ENCODE results near the gene CNTNAP2.
"Not testable (repeated sequence)": the region's sequence is repeated elsewhere in the genome, so short reads cannot be mapped to it uniquely, and the experiment has no call there.

The CNTNAP2 gene

DNA sequence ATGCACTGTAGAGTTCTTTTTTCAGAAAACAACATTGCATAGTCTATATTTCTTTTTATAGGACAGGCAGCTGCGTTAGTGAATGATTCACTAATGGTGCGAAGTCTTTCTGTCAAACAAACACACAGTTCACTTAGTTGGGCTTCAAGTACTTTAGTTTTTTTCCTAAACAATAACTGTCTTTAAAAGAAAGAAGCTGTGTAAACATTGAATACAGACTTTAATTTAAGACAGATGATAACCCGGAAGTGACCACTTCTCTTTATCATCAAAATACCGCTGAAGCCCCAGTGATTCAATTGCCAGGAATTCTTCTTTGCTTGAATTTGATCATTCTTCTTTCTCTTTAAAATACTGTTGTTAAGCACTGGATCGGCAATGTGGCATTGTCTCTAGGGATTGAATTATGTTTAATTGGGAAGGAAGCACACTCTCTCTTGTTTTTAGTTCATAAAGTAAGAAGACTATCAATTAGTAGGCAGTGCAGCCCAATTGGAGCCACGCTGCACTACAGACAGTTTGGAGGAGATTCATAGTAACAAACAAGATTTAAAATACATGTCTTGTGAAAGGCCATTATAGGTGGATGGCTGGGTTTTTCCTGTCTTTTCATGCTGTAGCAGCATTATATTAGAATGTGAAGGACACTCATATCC is 30.4 kb downstream of the CNTNAP2 start:
- in situ Hi-C loops (cut with HindIII; ENCODE audit: low sequenced_read_pairs), result no loop called here

DNA sequence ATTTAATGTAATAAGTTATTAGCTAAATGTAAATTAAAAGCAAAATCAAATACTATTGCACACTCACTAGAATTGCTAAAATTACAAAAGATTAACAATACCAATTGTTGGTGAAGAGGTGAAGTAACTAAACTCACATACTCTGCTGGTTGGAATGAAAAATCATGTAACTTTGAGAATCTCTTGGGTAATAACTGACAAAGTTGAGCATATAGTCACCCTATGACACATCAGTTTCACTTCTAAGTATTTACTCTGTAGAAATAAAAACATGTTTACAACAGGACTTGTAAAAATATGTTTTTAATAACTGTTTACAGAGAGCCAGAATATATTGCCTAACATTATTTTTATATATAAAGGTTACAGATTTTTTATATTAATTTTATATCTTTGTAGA is 33.6 kb downstream of the CNTNAP2 start:
- in situ Hi-C loops (cut with HindIII; ENCODE audit: low sequenced_read_pairs), result no loop called here

DNA sequence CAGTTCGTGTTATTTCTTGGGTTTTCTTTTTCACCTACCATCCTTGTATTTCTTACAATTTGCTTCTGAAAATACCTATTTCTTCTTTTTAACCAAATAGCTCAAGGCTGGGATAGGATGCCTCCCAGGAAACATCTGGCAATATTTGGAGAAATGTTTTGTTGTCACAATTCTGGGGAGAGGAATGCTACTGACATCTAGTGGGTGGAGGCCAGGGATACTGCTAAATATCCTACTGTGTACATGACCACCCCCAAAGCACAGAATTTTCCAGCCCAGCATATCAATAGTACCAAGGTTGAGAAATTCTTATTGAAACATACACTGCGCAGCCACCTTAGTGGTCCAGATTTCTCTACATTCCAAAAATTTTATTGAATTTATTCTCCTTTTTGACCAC is 55.5 kb downstream of the CNTNAP2 start:
- in situ Hi-C loops (cut with HindIII; ENCODE audit: low sequenced_read_pairs), result no loop called here

DNA sequence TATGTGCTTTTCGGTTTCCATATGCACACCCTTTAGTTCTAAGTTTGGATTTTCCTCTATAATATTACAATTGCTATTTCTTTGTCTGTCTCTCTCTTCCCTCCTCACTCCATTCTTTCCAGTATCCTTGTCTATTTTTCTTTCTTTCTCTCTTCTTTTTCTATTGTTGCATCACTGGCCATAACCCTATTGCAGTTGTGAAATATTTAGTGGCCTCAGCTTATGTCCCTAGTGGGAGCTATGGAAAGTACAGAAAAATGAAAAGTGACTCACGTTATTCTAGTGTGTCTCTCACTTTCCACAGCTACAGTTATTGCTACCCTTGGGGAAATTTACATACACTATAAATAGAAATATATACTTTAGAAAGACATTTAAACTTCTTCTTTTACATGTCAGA is 59.1 kb downstream of the CNTNAP2 start:
- in situ Hi-C loops (cut with HindIII; ENCODE audit: low sequenced_read_pairs), result no loop called here

DNA sequence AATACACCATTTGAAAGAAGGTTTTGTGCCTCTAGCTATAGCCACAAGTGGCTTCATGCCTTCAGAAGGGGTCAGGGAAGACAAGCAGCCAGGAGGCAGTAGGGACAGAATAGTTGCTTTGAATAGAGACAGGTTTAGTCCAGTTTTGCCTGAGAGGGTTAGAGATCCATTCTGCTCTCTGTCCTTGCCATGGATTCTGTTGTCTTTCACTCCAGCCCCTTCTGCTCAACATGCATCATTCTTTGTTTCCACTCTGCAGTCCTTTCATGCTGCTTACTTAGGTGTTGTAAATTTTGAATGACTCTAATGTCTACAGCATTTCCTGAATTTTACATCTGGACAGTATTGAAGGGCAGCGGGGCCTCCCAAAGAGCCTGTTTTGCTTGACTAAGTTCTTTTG is 60.3 kb downstream of the CNTNAP2 start:
- in situ Hi-C loops (cut with HindIII; ENCODE audit: low sequenced_read_pairs), result no loop called here

DNA sequence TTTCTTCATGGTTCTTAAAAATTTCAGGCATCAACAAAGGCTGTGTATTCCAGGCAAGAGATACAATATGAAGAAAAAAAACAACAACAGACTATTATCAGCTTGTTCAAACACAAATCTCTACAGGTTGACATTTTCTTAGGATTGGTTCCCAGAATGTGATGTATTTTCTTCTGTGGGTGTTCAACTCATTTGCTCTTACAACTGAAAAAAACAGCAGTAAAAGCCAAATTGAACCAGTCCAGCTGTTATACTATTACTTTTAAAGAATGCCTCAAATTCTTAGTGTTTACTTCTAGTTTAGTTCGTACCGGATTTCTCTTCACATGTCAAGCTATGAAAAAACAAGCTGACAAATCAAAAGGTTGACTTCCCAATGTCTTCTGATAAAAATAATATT is 60.7 kb downstream of the CNTNAP2 start:
- in situ Hi-C loops (cut with HindIII; ENCODE audit: low sequenced_read_pairs), result no loop called here

DNA sequence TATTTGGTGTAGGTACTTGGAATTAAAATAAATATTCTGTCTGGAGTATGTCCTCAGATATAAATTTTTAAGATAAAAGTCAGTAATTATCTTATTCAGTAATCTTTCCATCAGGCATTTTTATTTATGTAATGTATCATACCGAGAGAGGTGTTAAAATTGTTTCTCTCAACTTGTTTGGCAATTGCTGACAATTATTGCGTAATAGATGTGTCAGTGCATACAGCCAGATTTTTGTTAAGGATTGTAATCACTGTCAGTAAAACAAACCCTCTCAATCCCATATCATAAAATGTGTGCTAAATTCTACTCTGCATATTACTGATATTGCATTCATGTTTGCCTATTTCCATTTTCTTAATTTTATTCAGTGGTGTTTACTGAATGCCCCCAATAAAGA is 69.2 kb downstream of the CNTNAP2 start:
- in situ Hi-C loops (cut with HindIII; ENCODE audit: low sequenced_read_pairs), result no loop called here

DNA sequence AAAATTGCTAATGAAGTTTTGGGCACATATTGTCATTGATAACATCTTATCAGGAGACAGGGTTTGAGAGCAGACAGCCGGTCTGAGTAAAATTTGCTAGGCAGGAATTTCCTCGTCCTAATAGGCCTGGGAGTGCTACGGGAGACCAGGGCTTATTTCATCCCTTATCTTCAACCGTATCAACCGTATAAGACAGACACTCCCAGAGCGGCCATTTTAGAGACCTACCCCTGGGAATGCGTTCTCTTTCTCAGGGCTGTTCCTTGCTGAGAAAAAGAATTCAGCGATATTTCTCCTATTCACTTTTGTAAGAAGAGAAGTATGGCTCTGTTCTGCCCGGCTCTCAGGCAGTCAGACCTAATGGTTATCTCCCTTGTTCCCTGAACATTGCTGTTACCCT is 74.8 kb downstream of the CNTNAP2 start:
- in situ Hi-C loops (cut with HindIII; ENCODE audit: low sequenced_read_pairs), result not testable (repeated sequence)

DNA sequence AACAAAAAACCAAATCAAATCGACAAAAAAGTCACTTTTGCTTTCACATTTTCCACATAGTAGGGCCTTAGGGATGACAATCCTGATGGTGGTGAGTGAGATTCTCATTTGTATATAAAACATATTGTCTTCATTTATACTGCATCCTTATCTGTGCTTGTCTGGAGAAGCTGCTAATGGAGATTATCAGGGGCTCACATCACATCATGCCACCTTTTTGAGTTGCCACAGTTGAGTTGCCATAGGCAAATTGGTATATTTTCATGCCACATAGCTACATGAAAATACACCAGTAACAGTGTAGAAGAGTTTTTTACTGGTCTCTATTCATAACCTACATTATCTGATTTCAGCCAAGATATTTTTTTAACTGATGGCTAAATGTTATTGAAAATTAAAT is 85.3 kb downstream of the CNTNAP2 start:
- in situ Hi-C loops (cut with HindIII; ENCODE audit: low sequenced_read_pairs), result no loop called here

DNA sequence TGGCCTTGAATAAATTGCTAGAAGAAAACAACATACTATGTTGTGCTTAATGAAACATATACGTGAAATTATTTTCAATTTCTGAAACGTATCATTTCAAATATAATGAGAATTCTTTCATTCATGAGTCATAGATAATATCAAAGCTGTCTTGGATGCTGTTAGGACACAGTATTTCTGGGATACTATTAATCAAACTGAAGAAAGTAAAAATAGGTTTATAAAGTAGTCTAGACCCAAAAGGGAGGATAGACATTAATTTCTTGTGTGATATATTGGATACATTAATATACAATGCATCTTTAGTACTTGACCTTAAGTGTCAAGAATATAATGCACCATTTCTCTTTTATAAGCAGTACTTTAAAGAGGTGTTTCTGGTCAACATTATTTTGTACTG is 89.7 kb downstream of the CNTNAP2 start:
- in situ Hi-C loops (cut with HindIII; ENCODE audit: low sequenced_read_pairs), result no loop called here

DNA sequence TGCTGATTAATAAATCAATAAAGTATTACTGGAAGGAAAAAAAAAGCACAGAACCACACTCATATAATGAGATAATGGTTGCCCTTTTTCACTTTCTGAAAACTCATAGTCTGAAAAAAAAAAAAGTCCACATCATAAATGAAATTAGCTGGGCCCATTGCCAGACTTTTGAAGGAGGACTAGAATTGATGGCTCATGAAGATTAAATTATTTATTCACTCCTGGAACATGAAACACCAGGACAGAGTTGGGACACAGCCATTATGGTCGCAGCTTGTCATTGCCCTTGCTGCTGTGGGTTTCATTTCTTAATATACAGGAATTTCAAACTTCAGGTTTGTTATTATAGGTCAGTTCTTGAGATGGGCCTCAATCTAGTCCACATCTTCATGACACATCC is 91.9 kb downstream of the CNTNAP2 start:
- in situ Hi-C loops (cut with HindIII; ENCODE audit: low sequenced_read_pairs), result no loop called here

DNA sequence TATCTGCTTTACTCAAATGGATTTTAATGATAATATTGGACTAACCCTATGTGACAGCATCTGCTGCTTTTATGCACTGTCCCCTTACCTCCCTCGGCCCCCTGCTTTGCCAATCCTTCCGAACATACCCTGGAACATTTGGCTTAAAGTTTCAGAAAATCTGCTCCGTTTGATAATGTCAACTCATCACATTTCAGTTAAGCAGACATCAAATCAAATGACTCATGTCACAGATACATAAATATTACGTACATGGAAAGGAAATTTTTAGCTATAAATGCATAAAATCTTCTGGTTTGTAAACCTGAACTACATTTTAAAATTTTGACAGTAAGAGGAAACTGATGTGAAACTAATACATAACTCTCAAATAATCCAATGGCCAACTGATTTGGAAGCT is 98.2 kb downstream of the CNTNAP2 start:
- in situ Hi-C loops (cut with HindIII; ENCODE audit: low sequenced_read_pairs), result no loop called here

DNA sequence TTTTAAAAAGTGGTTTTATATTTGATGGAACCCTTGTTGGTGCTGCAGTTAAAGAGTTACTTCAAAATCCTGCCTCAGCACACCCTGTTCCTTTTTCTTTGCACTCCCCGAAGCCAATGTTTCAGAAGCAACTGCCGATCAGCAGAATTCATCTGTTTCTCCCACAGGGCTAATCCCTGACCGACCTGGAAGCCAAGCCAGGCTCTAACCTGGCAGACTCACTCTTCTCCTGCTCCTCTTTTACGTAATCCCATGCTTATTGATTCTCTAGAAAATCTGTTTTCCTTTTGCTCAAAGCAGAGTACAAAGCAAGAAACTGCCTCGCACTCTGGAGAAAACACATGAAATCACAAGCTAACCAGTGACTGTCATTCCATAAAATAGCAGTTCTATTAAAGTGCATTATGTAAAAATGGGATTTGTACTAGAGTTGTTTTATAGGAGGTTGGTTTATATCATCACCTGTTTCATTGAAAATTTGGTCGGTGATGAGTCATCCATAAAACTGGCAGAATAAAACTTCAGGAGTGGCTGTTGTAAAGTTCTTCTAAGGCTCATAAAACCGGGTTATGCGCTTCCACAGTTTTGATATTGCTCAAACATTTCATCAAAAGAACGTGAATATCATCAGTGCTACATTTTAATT is 99.9 kb downstream of the CNTNAP2 start:
- in situ Hi-C loops (cut with HindIII; ENCODE audit: low sequenced_read_pairs), result no loop called here

DNA sequence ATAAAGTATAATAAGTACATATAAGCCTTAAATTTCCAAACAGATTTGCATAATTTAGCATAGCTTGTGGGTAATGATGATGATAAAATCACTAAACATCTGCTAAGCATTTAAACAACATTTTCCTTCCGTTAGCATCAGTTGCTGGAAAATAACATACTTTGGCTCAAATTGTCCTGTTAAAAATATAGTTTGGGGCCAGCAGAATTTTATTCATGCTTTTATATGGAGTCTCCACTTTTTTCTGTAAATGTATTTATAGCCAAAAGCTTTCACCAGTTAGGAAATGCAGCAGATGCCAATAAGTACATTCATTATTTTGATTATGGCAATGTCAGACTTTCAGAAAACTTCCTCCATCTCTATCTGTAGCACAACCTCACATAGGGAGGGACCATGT is 107.2 kb downstream of the CNTNAP2 start:
- in situ Hi-C loops (cut with HindIII; ENCODE audit: low sequenced_read_pairs), result no loop called here

DNA sequence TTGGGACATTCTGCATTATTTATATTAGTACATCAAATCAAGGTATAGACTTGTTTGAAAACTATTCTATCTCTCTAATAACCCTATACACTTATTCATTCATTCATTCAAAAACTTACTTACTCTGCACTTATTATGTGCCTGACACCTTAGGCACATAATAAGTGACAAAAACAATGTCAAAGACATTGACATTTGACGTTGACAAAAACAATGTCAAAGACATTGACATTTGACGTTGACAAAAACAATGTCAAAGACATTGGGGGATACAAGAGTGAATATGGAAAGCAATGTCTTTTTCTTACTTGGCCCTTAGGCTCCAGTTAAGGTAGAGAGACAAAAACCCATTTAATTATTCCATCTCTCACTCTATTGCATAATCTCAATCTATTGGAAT is 116.0 kb downstream of the CNTNAP2 start:
- in situ Hi-C loops (cut with HindIII; ENCODE audit: low sequenced_read_pairs), result no loop called here

DNA sequence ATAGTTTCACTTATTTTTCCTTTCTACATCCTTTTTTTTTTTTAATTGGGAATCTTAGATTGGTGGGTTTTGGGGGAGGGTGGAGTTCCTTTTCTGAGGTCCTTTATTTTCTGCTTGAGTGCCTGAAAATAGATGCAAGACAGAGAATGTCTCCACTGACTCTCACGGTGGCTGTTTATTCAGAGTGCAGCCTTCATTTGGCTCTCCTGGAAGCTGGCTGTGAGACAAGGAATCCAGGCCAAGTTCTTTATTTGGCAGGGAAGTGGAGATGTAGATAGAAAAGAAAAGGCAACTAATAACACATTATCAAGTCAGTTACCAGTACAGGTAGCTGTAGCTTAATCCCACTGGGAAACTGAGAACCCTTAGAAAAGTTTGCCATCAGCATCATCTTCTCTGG is 118.6 kb downstream of the CNTNAP2 start:
- in situ Hi-C loops (cut with HindIII; ENCODE audit: low sequenced_read_pairs), result no loop called here

DNA sequence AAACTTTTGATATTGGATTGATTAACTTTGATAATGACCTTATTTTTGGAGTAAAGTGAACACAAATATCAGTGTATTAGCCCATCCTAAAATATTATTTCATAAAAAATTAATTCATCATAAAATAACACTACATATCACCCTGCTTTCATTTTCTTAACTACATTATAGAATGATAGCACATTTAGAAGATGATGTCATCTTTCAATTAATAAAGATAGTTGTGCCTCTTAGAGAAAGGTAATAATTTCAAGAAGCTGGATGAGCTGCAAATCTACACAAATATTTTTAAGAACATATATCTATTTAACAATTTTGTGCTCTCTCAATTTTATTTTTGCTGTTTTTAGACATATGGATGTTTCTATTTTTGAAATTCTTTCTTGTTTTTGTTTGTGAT is 126.1 kb downstream of the CNTNAP2 start:
- in situ Hi-C loops (cut with HindIII; ENCODE audit: low sequenced_read_pairs), result no loop called here

DNA sequence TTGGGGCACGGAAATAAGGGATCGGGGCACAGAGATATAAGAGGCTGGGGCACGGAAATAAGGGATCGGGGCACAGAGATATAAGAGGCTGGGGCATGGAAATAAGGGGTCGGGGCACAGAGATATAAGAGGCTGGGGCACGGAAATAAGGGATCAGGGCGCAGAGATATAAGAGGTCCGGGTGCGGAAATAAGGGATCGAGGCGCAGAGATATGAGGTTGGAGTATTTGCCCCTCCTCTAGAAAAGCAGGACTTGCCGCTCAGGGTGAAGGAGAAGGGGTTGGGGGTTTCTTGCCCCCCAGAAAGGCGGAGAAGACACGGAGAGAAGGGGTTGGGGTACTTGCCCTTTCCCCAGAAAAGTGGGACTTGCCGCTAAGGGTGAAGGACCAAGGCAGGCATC is 131.4 kb downstream of the CNTNAP2 start:
- in situ Hi-C loops (cut with HindIII; ENCODE audit: low sequenced_read_pairs), result not testable (repeated sequence)

DNA sequence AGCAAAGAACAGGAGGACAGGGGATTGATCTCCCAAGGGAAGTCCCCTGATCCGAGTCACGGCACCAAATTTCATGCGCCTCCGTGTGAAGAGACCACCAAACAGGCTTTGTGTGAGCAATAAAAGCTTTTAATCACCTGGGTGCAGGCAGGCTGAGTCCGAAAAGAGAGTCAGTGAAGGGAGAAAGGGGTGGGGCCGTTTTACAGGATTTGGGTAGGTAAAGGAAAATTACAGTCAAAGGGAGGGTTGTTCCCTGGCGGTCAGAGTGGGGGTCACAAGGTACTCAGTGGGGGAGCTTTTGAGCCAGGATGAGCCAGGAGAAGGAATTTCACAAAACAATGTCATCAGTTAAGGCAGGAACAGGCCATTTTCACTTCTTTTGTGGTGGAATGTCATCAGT is 132.1 kb downstream of the CNTNAP2 start:
- in situ Hi-C loops (cut with HindIII; ENCODE audit: low sequenced_read_pairs), result not testable (repeated sequence)

DNA sequence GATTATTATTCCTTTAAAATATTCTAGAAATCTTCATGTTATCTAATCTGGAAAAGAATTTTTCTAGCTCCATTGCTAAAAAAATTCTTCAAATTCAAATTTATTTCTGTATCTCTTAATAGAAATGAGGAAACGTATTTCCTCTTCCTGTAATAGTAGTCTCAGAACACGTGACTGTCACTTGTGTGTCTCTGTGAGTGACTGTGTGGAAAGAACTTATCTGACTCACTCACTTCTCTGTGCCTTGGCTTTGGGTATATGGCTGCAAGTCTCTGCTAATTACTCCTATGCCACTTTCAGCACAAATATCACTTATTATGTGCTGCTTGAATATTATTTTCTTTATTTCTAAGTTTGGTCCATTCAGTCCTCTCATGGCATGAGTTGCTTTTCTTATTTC is 132.7 kb downstream of the CNTNAP2 start:
- in situ Hi-C loops (cut with HindIII; ENCODE audit: low sequenced_read_pairs), result no loop called here

DNA sequence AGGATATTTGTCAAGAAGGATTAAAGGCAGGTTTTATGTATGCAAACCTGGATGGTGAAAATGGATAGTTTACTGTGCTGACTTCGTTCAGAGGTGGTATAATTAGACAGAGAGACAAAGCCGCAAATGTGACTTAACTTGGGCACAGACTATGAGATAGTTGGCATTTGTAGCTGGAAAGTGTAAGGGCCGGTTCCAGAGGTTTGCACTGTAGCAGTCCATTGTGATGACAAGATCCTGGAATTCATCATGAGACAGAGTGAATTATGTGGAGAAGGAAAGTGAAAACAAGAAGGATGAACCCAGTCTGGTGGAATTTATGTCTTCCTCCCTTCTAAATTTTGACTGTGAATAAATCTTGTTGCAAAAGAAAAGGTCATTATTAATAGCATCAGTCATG is 139.0 kb downstream of the CNTNAP2 start:
- in situ Hi-C loops (cut with HindIII; ENCODE audit: low sequenced_read_pairs), result no loop called here

DNA sequence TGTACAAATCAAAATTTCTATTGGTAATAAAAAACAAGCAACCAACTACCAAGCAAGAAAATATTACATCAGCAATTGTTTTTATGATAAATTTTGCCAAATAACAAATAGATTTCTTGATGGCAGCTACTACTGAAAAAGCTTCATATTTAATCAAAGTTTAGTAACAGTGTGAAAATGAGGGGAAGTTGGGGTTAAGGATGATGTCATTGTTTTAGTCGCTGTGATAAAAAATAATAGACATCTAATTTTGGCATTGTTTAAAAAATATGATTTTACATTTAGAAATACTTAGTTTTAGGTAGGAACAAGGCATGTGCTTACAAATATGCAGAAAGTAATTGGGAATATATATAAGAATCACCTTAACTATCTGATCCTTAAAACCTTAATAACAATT is 145.9 kb downstream of the CNTNAP2 start:
- in situ Hi-C loops (cut with HindIII; ENCODE audit: low sequenced_read_pairs), result no loop called here

DNA sequence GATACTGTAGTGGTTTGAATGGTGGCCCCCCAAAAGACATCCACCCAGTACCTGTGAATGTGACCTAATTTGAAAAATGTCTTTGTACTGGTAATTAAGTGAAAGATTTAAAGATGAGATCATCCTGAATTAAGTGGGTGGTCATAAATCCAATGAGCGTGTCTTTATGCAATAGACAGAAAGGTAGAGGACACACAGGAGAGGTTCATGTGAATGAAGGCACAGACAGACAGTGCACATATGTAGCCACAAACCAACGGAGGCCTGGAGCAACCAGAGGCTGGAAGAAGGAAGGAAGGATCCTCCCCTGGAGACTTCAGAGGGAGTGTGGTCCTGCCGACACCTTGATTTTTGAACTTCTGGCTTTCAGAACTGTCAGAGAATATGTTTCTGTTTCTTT is 160.3 kb downstream of the CNTNAP2 start:
- in situ Hi-C loops (cut with HindIII; ENCODE audit: low sequenced_read_pairs), result no loop called here

All from endothelial cell of hepatic sinusoid (primary cell).